Ramos (cell line): ENCODE results near the gene RCCD1.

Experiments used
- in situ Hi-C: fragments of 300-500 bp; cut with MboI; formaldehyde crosslinking; loops from one replicate; pipeline ENCODE4 v1.14.3; 2022; ENCODE audit warnings: low sequenced_read_pairs; ENCODE audit not compliant: unreplicated experiment

The RCCD1 gene

GRCh38 chr15:90941038-90941437 lies 13.6 kb upstream of the RCCD1 start:
- in situ Hi-C loops, result no loop called here

DNA sequence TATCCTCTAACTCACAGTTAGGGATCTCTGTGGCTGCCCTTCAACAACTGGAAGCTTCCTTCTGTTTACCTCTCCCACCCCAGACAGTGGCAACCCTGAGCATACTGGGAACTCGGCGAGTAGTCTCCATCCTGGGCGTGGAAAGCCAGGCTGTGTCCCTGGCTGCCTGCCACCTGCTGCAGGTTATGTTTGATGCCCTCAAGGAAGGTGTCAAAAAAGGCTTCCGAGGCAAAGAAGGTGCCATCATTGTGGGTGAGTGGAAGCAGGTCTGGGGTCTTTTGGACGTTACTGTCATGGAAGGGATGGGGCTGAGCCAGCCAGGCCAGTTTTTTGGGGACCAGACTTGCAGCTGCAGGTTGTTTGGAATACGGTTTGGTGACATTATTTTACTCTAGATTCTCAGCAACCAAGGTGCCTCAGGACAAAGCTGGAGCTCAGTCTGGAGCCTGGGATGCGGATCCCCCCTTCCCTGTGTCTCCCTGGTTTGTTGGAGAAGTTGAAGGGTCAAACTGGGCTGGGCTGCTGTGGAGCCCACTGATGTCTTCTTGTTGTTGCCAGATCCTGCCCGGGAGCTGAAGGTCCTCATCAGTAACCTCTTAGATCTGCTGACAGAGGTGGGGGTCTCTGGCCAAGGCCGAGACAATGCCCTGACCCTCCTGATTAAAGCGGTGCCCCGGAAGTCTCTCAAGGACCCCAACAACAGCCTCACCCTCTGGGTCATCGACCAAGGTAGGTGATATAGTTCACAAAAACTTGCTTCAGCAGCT lies 12.1 kb upstream of the RCCD1 start:
- in situ Hi-C loops, result no loop called here

DNA sequence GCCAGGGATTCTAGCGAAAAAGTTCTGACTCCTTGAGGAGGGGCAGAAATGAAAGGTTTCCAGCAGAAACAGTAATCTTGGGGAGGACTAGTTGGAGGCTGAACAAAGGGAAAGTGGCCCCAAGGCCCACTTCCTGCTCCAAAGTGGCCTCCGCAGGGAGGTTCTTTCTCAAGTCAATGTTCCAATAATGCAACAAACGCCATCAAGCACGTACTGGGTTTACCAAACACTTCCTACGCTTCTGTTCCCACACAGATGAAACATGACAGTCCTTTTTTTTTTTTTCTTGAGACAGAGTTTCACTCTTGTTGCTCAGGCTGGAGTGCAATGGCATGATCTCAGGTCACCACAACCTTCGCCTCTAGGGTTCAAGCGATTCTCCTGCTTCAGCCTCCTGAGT lies 9.6 kb upstream of the RCCD1 start:
- in situ Hi-C loops, result no loop called here

DNA sequence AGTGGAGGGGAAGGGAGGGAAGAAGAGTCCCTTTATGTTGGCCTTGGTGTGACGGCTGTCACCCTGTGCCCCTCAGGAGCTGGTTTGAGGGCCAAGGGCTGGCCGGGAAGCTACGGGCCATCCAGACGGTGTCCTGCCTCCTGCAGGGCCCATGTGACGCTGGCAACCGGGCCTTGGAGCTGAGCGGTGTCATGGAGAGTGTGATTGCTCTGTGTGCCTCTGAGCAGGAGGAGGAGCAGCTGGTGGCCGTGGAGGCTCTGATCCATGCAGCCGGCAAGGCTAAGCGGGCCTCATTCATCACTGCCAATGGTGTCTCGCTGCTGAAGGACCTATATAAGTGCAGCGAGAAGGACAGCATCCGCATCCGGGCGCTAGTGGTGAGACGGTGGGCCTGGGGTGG lies 8.1 kb upstream of the RCCD1 start:
- in situ Hi-C loops, result no loop called here

DNA sequence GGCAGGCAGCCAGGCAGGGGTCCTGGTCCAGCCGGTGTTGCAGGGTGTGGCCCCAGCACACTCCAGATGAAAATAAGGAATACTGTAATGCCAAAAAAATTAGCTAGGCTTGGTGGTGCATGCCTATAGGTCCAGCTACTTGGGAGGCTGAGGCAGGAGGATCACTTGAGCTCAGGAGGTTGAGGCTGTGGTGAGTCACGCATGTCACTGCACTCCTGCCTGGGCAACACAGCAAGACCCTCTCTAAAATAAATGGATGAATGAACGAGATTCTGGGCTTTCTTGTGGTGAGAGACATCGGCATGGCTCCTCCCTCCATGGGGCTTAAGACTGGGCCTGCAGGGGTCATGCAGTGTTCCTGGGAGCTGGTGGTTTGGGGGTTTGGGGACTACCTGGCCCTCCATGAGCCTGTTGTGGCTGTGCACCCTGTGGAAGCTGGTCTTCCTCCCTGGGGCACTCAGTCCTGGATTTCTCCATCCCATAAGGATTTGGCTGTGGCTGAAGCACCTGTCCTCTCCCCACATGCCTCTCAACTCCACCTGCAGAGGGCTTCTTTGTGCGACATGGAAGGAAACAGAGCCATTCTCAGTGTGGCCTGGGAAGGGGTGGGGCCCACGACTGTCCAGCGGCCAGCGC lies 7.6 kb upstream of the RCCD1 start:
- in situ Hi-C loops, result no loop called here

- in situ Hi-C loops, result no loop called here
Observed at GRCh38 chr15:90947577-90948357, 6.9 kb upstream of the RCCD1 start.

DNA sequence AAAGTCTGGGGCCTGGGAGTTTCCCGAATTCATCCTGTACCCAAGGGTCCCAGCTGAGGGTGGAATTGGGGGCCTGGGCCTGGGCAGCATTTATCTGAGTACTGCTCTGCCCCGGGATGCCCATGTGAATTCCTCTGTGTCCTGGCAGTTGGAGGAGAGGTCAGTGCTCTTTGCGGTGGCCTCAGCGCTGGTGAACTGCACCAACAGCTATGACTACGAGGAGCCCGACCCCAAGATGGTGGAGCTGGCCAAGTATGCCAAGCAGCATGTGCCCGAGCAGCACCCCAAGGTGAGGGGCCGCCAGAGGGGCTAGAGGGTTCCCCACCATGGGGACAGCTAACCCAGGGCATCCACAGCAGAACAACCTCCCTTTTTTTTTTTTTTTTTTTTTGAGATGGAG lies 6.2 kb upstream of the RCCD1 start:
- in situ Hi-C loops, result no loop called here

DNA sequence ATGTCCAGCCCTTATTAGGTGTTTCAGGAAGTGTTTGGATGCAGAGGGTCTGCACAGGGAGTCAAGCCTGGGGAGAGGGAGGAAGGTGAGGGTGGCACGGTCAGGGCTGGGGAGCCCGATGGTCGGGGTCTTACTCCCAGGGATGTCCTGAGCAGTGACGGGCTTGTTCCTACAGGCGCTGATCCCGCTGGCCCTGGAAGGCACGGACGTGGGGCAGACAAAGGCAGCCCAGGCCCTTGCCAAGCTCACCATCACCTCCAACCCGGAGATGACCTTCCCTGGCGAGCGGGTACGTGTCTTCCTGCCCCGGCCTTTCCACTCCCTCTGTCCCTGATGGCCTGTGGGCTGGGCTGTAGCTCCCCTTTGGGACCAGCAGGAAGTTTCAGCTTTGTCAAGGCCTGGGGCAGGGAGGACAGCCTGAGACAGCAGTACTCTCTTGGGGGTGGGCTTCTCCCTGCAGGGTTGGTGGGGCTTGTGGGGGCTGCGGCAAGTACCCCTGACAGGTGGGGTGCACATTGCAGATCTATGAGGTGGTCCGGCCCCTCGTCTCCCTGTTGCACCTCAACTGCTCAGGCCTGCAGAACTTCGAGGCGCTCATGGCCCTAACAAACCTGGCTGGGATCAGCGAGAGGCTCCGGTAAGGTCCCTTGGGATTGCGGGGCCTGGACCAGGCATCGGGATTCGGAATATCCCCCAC lies 4.6 kb upstream of the RCCD1 start:
- in situ Hi-C loops, result no loop called here

DNA sequence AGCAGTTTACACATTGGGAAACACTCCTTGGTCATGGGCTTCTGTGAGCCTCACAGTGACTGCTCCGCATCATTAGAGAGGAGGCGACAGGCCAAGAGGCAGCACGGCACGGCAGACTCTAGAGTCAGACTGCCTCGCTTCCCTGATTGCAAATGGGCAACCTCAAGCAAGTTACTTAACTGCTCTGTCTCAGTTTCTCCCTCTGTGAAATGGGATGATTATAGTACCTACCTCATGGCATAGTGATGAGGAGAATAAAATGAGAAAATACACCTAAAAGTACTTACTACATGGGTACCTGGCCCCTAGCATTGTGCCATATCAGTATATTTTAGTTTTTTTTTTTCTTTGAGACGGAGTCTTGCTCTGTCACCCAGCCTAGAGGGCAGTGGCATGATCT lies 4.0 kb upstream of the RCCD1 start:
- in situ Hi-C loops, result no loop called here

DNA sequence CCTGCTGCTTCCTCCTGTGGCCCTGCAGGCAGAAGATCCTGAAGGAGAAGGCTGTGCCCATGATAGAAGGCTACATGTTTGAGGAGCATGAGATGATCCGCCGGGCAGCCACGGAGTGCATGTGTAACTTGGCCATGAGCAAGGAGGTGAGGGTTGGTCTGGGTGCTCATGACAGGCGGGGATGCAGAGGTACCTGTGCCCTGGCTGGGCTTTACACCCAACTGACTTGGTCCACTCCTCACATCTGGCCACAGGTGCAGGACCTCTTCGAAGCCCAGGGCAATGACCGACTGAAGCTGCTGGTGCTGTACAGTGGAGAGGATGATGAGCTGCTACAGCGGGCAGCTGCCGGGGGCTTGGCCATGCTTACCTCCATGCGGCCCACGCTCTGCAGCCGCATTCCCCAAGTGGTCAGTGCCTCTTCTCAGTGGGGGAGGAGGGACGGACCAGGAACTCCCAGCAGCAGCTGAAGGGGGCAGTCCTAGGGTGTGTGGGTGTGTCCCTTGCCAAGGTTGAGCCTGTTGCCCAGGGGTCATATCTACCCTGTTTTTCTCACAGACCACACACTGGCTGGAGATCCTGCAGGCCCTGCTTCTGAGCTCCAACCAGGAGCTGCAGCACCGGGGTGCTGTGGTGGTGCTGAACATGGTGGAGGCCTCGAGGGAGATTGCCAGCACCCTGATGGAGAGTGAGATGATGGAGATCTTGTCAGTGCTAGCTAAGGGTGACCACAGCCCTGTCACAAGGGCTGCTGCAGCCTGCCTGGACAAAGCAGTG lies 1.6 kb upstream of the RCCD1 start:
- in situ Hi-C loops, result no loop called here

DNA sequence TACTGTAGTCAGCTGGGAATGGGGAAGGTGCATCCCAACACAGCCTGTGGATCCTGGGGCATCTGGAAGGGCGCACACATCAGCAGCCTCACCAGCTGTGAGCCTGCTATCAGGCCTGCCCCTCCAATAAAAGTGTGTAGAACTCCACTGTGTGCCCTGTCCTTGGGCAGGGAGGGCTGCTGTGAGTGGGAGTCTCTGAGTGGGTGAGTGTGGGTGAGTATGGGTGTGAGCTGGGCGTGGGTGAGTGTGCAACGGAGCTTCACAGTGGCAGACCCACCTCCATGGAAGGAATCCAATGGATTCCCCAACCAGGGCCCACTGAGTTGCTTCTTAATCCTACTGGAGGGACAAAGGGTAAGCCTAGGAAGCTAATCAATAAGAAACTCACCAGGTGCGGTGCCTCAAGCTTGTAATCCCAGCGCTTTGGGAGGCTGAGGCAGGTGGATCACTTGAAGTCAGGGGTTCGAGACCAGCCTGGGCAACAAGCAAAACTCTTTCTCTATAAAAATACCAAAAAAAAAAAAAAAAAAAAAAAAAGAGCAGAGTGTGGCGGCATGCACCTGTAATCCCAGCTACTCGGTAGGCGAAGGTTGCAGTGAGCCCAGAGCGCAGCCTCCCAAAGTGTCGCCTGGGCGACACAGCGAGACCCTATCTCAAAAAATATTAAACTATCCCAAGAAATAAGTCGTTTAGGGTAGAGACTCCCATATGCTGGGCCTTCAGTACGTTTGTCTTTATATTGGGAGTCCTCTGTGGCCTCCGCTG lies 555 bp upstream of the RCCD1 start:
- in situ Hi-C loops, result no loop called here

DNA sequence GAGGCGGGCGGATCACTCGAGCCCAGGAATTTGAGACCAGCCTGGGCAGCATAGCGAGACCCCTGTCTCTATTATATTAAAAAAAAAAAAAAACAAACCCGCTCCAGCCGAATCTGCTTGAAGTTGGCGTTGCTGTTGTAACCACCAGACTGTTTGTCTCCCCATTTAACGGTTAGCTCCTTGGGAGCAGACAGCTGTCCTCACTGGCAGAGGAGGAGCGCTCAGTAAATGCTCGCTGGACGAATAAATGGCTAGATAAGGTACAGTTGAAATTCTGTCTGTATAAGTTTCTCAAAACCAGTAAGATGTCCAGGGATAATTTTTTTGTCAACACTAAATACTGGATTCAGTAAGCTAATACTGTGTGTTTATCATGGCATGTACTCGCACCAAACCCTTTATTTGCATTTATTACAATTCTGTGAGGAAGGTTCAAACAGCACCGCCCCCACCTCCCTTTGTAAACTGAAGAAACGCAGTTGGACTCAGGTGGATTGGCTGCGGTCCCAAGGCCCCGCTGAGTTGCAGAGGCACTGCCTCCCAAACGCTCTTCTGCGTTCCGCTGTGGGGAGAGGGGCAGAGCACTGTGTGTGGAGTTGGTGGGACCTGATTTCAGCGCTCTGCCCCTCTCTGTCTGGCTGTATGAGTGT lies 1.1 kb downstream of the RCCD1 start:
- in situ Hi-C loops, result no loop called here

- in situ Hi-C loops, result no loop called here
Observed at GRCh38 chr15:90956274-90957030, 1.8 kb downstream of the RCCD1 start.

GRCh38 chr15:90957031-90957790 lies 2.5 kb downstream of the RCCD1 start:
- in situ Hi-C loops, result no loop called here

DNA sequence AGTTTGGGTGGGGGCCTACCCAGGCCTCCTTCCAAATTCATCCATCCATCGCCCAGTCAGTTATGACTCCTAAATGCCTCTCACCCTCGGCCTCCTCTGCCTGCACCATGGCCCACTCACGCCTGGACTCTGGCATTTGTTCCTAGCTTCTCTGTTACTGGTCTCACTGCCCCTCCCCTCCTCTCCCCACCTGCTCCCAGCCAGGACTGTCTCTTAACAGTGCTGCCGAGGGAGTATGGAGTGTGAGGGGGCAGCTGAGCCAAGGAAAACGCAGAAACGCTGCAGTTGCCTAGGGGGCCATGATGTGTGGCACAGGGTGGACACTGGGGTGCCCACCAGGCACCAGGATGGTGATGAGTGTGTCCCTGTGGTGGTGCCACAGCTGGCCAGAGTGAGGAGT lies 3.1 kb downstream of the RCCD1 start:
- in situ Hi-C loops, result no loop called here

DNA sequence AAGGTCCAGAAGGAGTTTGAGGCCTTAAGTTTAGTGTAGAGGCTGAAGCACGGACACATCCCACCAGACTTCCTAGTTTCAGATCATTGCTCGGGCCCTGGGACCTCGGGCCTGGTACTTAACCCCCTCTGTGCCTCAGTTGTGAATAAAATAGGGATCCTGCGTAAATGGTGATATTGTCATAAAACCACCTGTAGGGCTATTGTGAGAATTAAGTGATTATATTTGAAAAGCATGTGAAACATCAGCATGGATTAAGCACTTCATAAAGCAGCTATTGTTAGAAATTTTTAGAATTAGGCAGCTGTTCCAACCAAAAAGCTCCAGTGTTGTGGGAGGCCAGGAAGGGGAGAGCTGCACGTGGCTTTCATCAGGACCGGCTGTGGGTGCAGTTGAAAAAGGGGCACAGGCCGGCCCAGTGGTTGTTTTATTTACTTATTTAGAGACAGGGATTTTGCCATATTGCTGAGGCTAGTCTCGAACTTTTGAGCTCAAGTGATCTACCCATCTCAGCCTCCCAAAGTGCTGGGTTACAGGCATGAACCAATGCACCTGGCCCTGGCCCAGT lies 4.4 kb downstream of the RCCD1 start:
- in situ Hi-C loops, result no loop called here

GRCh38 chr15:90959894-90960293 lies 5.2 kb downstream of the RCCD1 start:
- in situ Hi-C loops, result no loop called here
